Bronchial epithelial cell (primary cell): ENCODE measurements around the gene BORCS8. TPM values are rescaled to one million over a fixed set of nuclear protein-coding genes. Genes with fewer than 3 reads are reported as not detected.

Source experiments
- DNase-seq: peaks from one replicate; pipeline ENCODE4 v3.0.0-alpha.2; 2010; ENCODE audit warnings: low read depth
- FAIRE-seq: peaks from 2 replicates; lab custom pipeline; 2011; peaks lifted over from hg19 to GRCh38; lab: Jason Lieb, UNC
- H3K27me3 ChIP-seq: 2 replicates; pipeline ENCODE4 v1.5.1; 2011; ENCODE audit warnings: low read length; ENCODE audit not compliant: control insufficient read depth, insufficient read depth
- H3K36me3 ChIP-seq: 2 replicates; pipeline ENCODE4 v1.5.1; 2011; ENCODE audit warnings: low read length; ENCODE audit not compliant: control insufficient read depth, insufficient read depth
- H3K4me3 ChIP-seq: 2 replicates; pipeline ENCODE4 v1.5.1; 2011; ENCODE audit warnings: mild to moderate bottlenecking, low read depth, low read length, control low read depth
- total RNA-seq: library from RNA; depleted of rRNA; stranded (reverse); fragments of >200 nt; gene quantifications from 2 replicates; pipeline ENCODE4 v1.2.1, GENCODE V29; 2014
- TF ChIP-seq, protein P1 (sequence below): IDR thresholded peaks from 2 replicates; pipeline ENCODE4 v1.5.1; 2011; ENCODE audit warnings: mild to moderate bottlenecking, moderate library complexity, low read length, control low read depth, inconsistent platforms; ENCODE audit not compliant: insufficient read depth, severe bottlenecking

The BORCS8 gene
- total RNA-seq, 1 donor from 2014 or later, result 10.3 TPM

DNA sequence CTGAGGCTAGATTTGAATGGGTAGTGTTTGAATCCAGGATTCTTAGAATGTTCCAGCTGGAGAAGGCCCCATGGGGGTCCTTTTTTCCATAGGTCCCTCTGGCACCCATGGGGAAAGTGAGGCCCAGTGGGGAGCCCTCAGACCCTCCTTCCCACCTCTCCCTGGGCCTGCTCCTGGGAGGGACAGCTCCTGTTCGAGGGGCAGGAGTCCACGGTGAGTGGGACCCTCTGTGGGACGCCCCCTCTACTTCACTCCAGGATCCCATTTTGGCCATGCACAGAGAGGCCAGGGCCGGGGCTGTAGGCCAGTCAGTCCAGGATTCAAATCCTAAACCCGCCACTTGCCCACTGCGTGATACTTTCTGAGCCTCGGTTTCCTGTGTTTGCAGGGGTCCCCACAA is 29.5 kb downstream of the BORCS8 start:
- no peak overlapping the region for H3K4me3 ChIP-seq
- no peak for FAIRE-seq
- TF ChIP-seq, protein P1, sequence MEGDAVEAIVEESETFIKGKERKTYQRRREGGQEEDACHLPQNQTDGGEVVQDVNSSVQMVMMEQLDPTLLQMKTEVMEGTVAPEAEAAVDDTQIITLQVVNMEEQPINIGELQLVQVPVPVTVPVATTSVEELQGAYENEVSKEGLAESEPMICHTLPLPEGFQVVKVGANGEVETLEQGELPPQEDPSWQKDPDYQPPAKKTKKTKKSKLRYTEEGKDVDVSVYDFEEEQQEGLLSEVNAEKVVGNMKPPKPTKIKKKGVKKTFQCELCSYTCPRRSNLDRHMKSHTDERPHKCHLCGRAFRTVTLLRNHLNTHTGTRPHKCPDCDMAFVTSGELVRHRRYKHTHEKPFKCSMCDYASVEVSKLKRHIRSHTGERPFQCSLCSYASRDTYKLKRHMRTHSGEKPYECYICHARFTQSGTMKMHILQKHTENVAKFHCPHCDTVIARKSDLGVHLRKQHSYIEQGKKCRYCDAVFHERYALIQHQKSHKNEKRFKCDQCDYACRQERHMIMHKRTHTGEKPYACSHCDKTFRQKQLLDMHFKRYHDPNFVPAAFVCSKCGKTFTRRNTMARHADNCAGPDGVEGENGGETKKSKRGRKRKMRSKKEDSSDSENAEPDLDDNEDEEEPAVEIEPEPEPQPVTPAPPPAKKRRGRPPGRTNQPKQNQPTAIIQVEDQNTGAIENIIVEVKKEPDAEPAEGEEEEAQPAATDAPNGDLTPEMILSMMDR, result no peak
- no peak for DNase-seq
- no peaks in the 10 kb centered on the region for H3K36me3 ChIP-seq
- no peaks in the 10 kb centered on the region for H3K27me3 ChIP-seq

DNA sequence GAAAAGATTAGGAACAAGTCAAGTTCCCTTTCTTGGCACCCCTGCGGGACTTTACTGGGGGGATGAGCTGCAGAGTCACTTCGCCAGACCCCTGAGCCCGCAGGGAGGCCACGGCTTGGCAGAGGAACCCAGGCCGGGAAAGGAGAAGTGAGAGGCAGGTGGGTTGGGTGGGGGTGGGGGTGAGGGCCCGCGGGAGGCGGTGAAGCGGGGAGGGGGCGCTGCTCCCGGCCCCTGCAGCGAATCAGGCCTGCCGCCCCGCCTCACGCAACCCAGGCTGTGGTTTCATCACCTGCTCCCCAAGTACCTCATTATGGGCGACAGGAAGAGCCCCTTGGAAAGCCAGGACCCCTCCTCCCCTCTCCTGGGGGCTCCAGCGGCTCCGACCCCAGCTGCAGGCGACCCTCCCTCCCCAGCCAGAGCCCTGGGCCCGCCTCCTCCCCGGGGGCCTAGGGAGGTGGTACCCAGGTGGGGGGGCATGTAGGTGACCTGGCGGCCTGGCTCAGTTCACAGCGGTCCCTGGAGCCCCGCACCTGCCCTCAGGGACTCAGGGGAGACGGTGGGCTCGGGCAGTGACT is 31.4 kb downstream of the BORCS8 start:
- TF ChIP-seq, protein P1, result no peak
- no peak for DNase-seq
- H3K4me3 ChIP-seq, result no peak overlapping the region

DNA sequence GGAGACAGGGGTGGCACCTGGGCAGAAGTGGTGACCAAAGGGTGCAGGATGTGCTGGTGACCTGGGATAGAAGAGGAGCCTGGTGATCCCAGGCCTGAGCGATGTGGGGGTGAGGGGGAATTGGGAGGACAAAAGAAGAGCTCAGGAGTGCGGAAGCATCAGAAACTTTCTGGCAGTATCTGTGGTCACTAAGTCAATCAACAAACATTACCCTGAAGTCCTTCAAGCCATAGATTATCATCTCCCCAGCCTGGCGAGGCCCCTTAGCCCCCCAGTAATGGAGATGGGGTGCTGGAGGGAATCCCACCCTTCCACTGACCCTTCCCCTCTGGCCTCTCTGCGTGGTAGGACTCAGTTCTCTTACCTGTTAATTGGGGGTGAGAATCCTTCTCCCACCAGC is 32.4 kb downstream of the BORCS8 start:
- Histone ChIP-seq H3K36me3 (no peaks in the 10 kb centered on the region), H3K4me3 (no peak overlapping the region), H3K27me3 (no peaks in the 10 kb centered on the region)
- DNase-seq (no peak), FAIRE-seq (no peak)
- TF ChIP-seq, protein P1, result no peak

More for the DNA sequence above, 31.4 kb downstream of the BORCS8 start:
- Histone ChIP-seq H3K27me3 (no peaks in the 10 kb centered on the region), H3K36me3 (no peaks in the 10 kb centered on the region)
- no peak for FAIRE-seq

DNA sequence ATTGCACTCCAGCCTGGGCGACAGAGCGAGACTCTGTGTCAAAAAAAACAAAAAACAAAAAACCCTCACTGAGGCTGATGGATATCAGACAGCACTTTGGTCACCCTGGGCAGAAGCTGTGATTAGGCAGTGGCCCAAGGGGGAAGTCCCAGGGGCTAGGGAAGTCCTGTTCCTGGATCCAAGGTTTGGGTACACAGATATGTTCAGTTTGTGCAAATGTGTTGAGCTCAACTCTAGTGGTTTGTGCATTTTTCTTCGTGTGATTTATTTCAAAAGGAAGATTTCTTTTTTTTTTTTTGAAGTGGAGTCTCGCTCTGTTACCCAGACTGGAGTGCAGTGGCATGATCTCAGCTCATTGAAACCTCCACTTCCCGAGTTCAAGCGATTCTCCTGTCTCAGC is 34.1 kb downstream of the BORCS8 start:
- TF ChIP-seq, protein P1, result no peak
- Histone ChIP-seq H3K36me3 (no peaks in the 10 kb centered on the region), H3K4me3 (no peak overlapping the region), H3K27me3 (no peaks in the 10 kb centered on the region)
- DNase-seq (no peak), FAIRE-seq (no peak)

DNA sequence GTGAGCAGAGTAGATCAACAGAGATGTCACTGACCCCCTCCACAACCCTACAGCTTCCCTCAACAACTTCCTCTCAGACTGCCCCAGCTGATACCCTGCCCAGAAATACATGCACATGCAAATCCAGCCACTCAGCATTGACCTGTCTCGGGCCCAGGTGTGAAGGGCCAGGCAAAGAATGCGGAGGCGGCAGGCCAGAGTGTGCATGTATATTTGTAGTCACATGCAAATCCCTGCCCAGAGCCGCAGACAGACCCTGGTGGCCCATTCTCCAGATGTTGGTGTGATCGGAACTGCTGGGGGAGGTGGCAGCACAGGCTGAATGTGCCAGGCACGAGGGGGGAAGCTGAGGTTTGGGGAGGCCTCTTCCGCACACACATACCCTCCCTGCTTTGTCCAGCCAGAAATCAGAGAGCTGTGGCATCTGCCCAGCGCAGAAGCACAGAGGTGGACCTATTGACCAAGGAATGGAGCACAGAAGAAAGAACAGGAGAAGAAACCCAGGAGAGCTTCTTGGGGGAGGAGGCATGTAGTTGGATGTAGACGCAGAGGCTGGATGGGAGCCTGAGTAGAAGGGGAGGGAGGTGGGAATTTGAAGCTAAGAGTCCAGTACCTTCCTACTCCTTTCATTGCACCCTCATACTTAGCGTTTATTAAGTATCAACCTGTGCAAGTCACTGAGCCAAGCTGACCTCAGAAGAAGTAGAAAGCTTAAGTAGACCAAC is 36.3 kb downstream of the BORCS8 start:
- TF ChIP-seq, protein P1, result no peak
- Histone ChIP-seq H3K36me3 (no peaks in the 10 kb centered on the region), H3K27me3 (no peaks in the 10 kb centered on the region), H3K4me3 (no peak overlapping the region)
- FAIRE-seq (no peak), DNase-seq (no peak)
